ENCODE results near the gene VSIG1. TPM values are rescaled to one million over a fixed set of nuclear protein-coding genes. Genes with fewer than 3 reads are reported as not detected.

The VSIG1 gene
- polyA plus RNA-seq, 1 of the 3 experiments (the other 2 are of a cell fraction), result not detected

GRCh38 chrX:108114541-108114940, 69.7 kb downstream of the VSIG1 start:
- Histone ChIP-seq H3K27me3 (ENCODE audit: insufficient read depth) (no peaks in the 10 kb centered on the region), H3K4me2 (no peak overlapping the region), H3K4me1 (ENCODE audit: control insufficient read depth in 1 of 2, insufficient read depth in 2 of 2, low read depth in 1 of 2, low read length in 1 of 2) (no peaks in the 10 kb centered on the region)

GRCh38 chrX:108117988-108118387, 73.1 kb downstream of the VSIG1 start:
- H3F3A ChIP-seq (replicated peaks; ENCODE audit: insufficient read depth), result no peaks in the 10 kb centered on the region
- H3K4me1 ChIP-seq (ENCODE audit: control insufficient read depth in 1 of 2, insufficient read depth in 2 of 2, low read depth in 1 of 2, low read length in 1 of 2), result peaks cover 0 to 2% of the 10 kb centered on the region in 2 experiments; a peak in 1 of 4 replicates
- ChIA-PET CTCF (no interaction called here), POLR2A (no interaction called here)
- no peak overlapping the region for H2AFZ ChIP-seq (ENCODE audit: low read depth)
- H3K9me3 ChIP-seq, result no peaks in the 10 kb centered on the region
- no peaks in the 10 kb centered on the region for H3K9me2 ChIP-seq
- DNase-seq, result no peak
- no peaks in the 10 kb centered on the region for H4K20me1 ChIP-seq (ENCODE audit: insufficient read depth)
- H3K9ac ChIP-seq, result no peak overlapping the region
- H3K27me3 ChIP-seq (ENCODE audit: insufficient read depth), result no peaks in the 10 kb centered on the region
- no peak overlapping the region for H3K4me2 ChIP-seq
- TF ChIP-seq FOSL2 (IDR thresholded peaks at IDR 0.05; ENCODE audit: borderline replicate concordance, low read depth), result no peak
- no peak for TF ChIP-seq SMC3 (IDR thresholded peaks at IDR 0.05; ENCODE audit: low read depth, low read length)
- no peak for TF ChIP-seq MEF2A (IDR thresholded peaks at IDR 0.05; ENCODE audit: borderline replicate concordance, low read depth)
- TF ChIP-seq REST (IDR thresholded peaks at IDR 0.05; ENCODE audit: low read depth, low read length), result no peak
- TF ChIP-seq JUND (IDR thresholded peaks at IDR 0.05), result no peak
- TF ChIP-seq ELF1 (IDR thresholded peaks at IDR 0.05), result no peak
- H3K27ac ChIP-seq (ENCODE audit: low read depth in 2 of 2, low read length in 1 of 2), result no peak overlapping the region
- WGBS (ENCODE audit: low lambda C conversion rate), result 41% methylated on average over 3 of the region's 3 CpGs
- no peaks in the 10 kb centered on the region for H3K36me3 ChIP-seq (replicated peaks in 1 of 2; ENCODE audit: control insufficient read depth in 1 of 2, insufficient read depth in 2 of 2, low read length in 1 of 2)
- no peaks in the 10 kb centered on the region for H3K79me2 ChIP-seq (ENCODE audit: insufficient read depth)
- no peak overlapping the region for H3K4me3 ChIP-seq (ENCODE audit: low read depth in 2 of 2, low read length in 1 of 2)

More at GRCh38 chrX:108114541-108114940, 69.7 kb downstream of the VSIG1 start:
- Histone ChIP-seq H3K4me3 (ENCODE audit: low read depth in 2 of 2, low read length in 1 of 2) (no peak overlapping the region), H3K27ac (ENCODE audit: low read depth in 2 of 2, low read length in 1 of 2) (no peak overlapping the region), H3K9ac (no peak overlapping the region), H3K9me3 (no peaks in the 10 kb centered on the region), H3K36me3 (replicated peaks in 1 of 2; ENCODE audit: control insufficient read depth in 1 of 2, insufficient read depth in 2 of 2, low read length in 1 of 2) (no peaks in the 10 kb centered on the region), H2AFZ (ENCODE audit: low read depth) (no peak overlapping the region), H4K20me1 (ENCODE audit: insufficient read depth) (no peaks in the 10 kb centered on the region), H3K9me2 (no peaks in the 10 kb centered on the region), H3K79me2 (ENCODE audit: insufficient read depth) (no peaks in the 10 kb centered on the region), H3F3A (replicated peaks; ENCODE audit: insufficient read depth) (no peaks in the 10 kb centered on the region)
- CTCF ChIA-PET, result interaction anchor here (0.9 kb wide), 1 partner anchor 110 kb away, joined by 3 read pairs; no protein-coding TSS in a partner anchor
- DNase-seq, result no peak
- no peak for TF ChIP-seq SMC3 (IDR thresholded peaks at IDR 0.05; ENCODE audit: low read depth, low read length)
- POLR2A ChIA-PET, result no interaction called here

- no peaks in the 10 kb centered on the region for H3K9me3 ChIP-seq
- no peaks in the 10 kb centered on the region for H3K27me3 ChIP-seq (ENCODE audit: insufficient read depth)
- whole genome bisulfite sequencing (ENCODE audit: low lambda C conversion rate), result 33% methylated on average over 3 of the region's 3 CpGs
- no peak overlapping the region for H2AFZ ChIP-seq (ENCODE audit: low read depth)
- peaks cover 0 to 2% of the 10 kb centered on the region in 2 experiments; a peak in 1 of 4 replicates for H3K4me1 ChIP-seq (ENCODE audit: control insufficient read depth in 1 of 2, insufficient read depth in 2 of 2, low read depth in 1 of 2, low read length in 1 of 2)
- H3F3A ChIP-seq (replicated peaks; ENCODE audit: insufficient read depth), result no peaks in the 10 kb centered on the region
- H3K27ac ChIP-seq (ENCODE audit: low read depth in 2 of 2, low read length in 1 of 2), result no peak overlapping the region
- no peaks in the 10 kb centered on the region for H3K9me2 ChIP-seq
- CTCF ChIA-PET, result interaction anchor here (0.7 to 2.2 kb wide), 2 partner anchors 15 to 17 kb away, joined by 3 to 6 read pairs; no protein-coding TSS in a partner anchor
- no peaks in the 10 kb centered on the region for H3K36me3 ChIP-seq (replicated peaks in 1 of 2; ENCODE audit: control insufficient read depth in 1 of 2, insufficient read depth in 2 of 2, low read length in 1 of 2)
- POLR2A ChIA-PET, result no interaction called here
- H3K4me3 ChIP-seq (ENCODE audit: low read depth in 2 of 2, low read length in 1 of 2), result no peak overlapping the region
- H3K4me2 ChIP-seq, result no peak overlapping the region
- H3K9ac ChIP-seq, result no peak overlapping the region
- H4K20me1 ChIP-seq (ENCODE audit: insufficient read depth), result no peaks in the 10 kb centered on the region
- DNase-seq, result no peak
- H3K79me2 ChIP-seq (ENCODE audit: insufficient read depth), result no peaks in the 10 kb centered on the region
- TF ChIP-seq RFX5 (IDR thresholded peaks at IDR 0.05; ENCODE audit: low read length), result no peak
- no peak for TF ChIP-seq REST (IDR thresholded peaks at IDR 0.05; ENCODE audit: low read depth, low read length)
- TF ChIP-seq USF1 (IDR thresholded peaks at IDR 0.05; ENCODE audit: borderline replicate concordance, low read depth), result no peak
- no peak for TF ChIP-seq FOXJ3 (CRISPR knock-in tag; IDR thresholded peaks at IDR 0.05)
- TF ChIP-seq NFIC (IDR thresholded peaks at IDR 0.05; ENCODE audit: borderline replicate concordance), result no peak
- no peak for TF ChIP-seq SIN3A (IDR thresholded peaks at IDR 0.05; ENCODE audit: borderline replicate concordance, low read depth, low read length)
- TF ChIP-seq TCF12 (IDR thresholded peaks at IDR 0.05), result no peak
- no peak for TF ChIP-seq NRF1 (IDR thresholded peaks at IDR 0.05; ENCODE audit: low read depth, low read length)
- no peak for TF ChIP-seq EZH2phosphoT487 (IDR thresholded peaks at IDR 0.05; ENCODE audit: borderline replicate concordance, low read depth)
- no peak for TF ChIP-seq GATA2 (CRISPR knock-in tag; IDR thresholded peaks at IDR 0.05)
Observed at GRCh38 chrX:108121291-108121690, 76.4 kb downstream of the VSIG1 start.

All from SK-N-SH (cell line).